Loucy (cell line): ENCODE measurements around the gene PTPRC.

Source experiments
- H2AFZ ChIP-seq: fragments of 200-600 bp; sonication (generic); 2 replicates; pipeline ENCODE4 v1.6.0; 2016; ENCODE audit warnings: antibody characterized with exemption, mild to moderate bottlenecking, low read length, moderate library complexity
- H3F3A ChIP-seq: fragments of 200-600 bp; 2 replicates; pipeline ENCODE4 v1.6.0; 2016; ENCODE audit warnings: antibody characterized with exemption, low read depth, mild to moderate bottlenecking
- H3K27me3 ChIP-seq: fragments of 200-600 bp; sonication (generic); 2 replicates; pipeline ENCODE4 v1.6.1; 2014; ENCODE audit warnings: low read length, mild to moderate bottlenecking; ENCODE audit not compliant: insufficient read depth, poor library complexity, severe bottlenecking
- H3K36me3 ChIP-seq: fragments of 200-600 bp; sonication (generic); 2 replicates; pipeline ENCODE4 v1.6.1; 2016; ENCODE audit warnings: low read length; ENCODE audit not compliant: insufficient read depth
- H3K4me1 ChIP-seq: fragments of 200-600 bp; sonication (generic); 2 replicates; pipeline ENCODE4 v1.5.1; 2014; ENCODE audit warnings: low read length, mild to moderate bottlenecking; ENCODE audit not compliant: insufficient read depth, poor library complexity, severe bottlenecking
- H3K4me2 ChIP-seq: fragments of 200-600 bp; sonication (generic); 2 replicates; pipeline ENCODE4 v1.6.0; 2014; ENCODE audit warnings: antibody characterized with exemption, low read length, low read depth, mild to moderate bottlenecking; ENCODE audit not compliant: poor library complexity, severe bottlenecking
- H3K4me3 ChIP-seq: fragments of 200-600 bp; sonication (generic); 2 replicates; pipeline ENCODE4 v1.5.1; 2014; ENCODE audit warnings: low read length, mild to moderate bottlenecking, mixed read lengths; ENCODE audit not compliant: poor library complexity, severe bottlenecking
- H3K79me2 ChIP-seq: fragments of 200-600 bp; sonication (generic); 2 replicates; pipeline ENCODE4 v1.6.1; 2014; ENCODE audit warnings: low read length; ENCODE audit not compliant: insufficient read depth
- H3K9ac ChIP-seq: fragments of 200-600 bp; sonication (generic); 2 replicates; pipeline ENCODE4 v1.6.0; 2014; ENCODE audit warnings: mild to moderate bottlenecking, low read depth, low read length, moderate library complexity; ENCODE audit not compliant: poor library complexity, severe bottlenecking
- H3K9me2 ChIP-seq: fragments of 200-600 bp; sonication (generic); replicated peaks from 2 replicates; pipeline ENCODE4 v1.6.1; 2016; ENCODE audit warnings: low read depth, low read length, mixed read lengths
- H3K9me3 ChIP-seq: fragments of 200-600 bp; sonication (generic); 2 replicates; pipeline ENCODE4 v1.6.1; 2014; ENCODE audit warnings: mild to moderate bottlenecking, antibody characterized with exemption, low read length, low read depth; ENCODE audit not compliant: insufficient read depth
- H4K20me1 ChIP-seq: fragments of 200-600 bp; sonication (generic); 2 replicates; pipeline ENCODE4 v1.6.0; 2014; ENCODE audit warnings: antibody characterized with exemption, low read length, mild to moderate bottlenecking; ENCODE audit not compliant: insufficient read depth, poor library complexity, severe bottlenecking
- CTCF ChIP-seq: fragments of 200-600 bp; sonication (generic); conservative IDR thresholded peaks from 2 replicates; pipeline ENCODE4 v1.5.1; 2014; ENCODE audit warnings: mild to moderate bottlenecking, antibody characterized with exemption, low read length
- EZH2phosphoT487 ChIP-seq: fragments of 200-600 bp; IDR thresholded peaks from 2 replicates; pipeline ENCODE4 v1.6.1; 2018; ENCODE audit warnings: antibody characterized with exemption, mild to moderate bottlenecking, moderate library complexity, borderline replicate concordance

The PTPRC gene

DNA sequence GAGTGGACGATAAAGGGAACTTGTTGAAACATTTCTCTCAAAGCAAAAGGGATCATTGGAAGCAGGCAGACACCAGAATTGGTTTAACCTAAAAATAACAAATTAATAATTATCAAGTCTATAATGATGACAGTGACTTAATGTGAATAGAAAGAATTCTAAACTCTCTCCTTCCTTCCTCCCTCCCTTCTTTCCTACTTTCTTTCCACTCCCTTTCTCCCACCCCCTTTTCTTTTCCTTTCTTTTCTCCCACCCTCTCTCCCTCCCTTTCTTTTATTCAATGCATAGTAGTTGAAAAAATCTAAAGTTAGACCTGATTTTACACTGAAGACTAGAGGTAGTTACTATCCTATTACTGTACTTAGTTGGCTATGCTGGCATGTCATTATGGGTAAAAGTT is 55.7 kb downstream of the PTPRC start:
- Histone ChIP-seq H3K36me3 (peaks cover 86% of the 10 kb centered on the region), H3F3A (0 out of 2 replicates have a peak, but pooled peaks cover 3% of the 10 kb centered on the region), H3K9me3 (no peaks in the 10 kb centered on the region), H4K20me1 (peaks cover 90% of the 10 kb centered on the region), H3K9ac (no peak overlapping the region), H3K27me3 (no peaks in the 10 kb centered on the region), H3K4me1 (peaks cover 6% of the 10 kb centered on the region), H2AFZ (no peak overlapping the region), H3K4me2 (no peak overlapping the region), H3K79me2 (peaks cover 91% of the 10 kb centered on the region), H3K4me3 (no peak overlapping the region), H3K9me2 (no peaks in the 10 kb centered on the region)
- TF ChIP-seq EZH2phosphoT487 = no peak
- TF ChIP-seq CTCF = no peak

DNA sequence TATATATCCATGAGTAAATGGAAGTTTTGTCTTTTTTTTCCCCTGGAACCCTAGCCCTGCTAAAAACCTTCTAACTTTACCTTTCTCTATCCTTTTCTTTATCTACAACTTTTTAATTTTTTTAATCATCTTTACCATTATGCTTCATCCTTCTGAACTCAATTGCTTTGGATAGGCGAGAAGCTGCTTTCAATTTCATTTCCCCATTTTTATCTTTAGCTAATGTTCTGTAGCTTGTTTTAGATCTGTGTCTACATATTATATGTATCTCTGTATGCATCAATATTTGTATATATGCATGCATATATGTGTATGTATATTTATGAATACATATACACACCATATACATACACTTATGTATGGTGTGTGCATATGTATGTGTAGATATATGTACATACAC is 57.4 kb downstream of the PTPRC start:
- no peaks in the 10 kb centered on the region for H3K9me2 ChIP-seq
- no peaks in the 10 kb centered on the region for H3K9me3 ChIP-seq
- H2AFZ ChIP-seq = no peak overlapping the region
- H4K20me1 ChIP-seq = peaks cover 85% of the 10 kb centered on the region
- no peaks in the 10 kb centered on the region for H3K27me3 ChIP-seq
- TF ChIP-seq CTCF (no peak), EZH2phosphoT487 (no peak)
- no peak overlapping the region for H3K9ac ChIP-seq
- H3K4me3 ChIP-seq = no peak overlapping the region
- no peaks in the 10 kb centered on the region for H3K4me1 ChIP-seq
- peaks cover 91% of the 10 kb centered on the region for H3K79me2 ChIP-seq
- H3K36me3 ChIP-seq = peaks cover 89% of the 10 kb centered on the region
- 0 out of 2 replicates have a peak, but pooled peaks cover 3% of the 10 kb centered on the region for H3F3A ChIP-seq
- H3K4me2 ChIP-seq = no peak overlapping the region

GRCh38 chr1:198699167-198700015 is 60.6 kb downstream of the PTPRC start:
- Histone ChIP-seq H2AFZ (no peak overlapping the region), H3K4me3 (no peak overlapping the region)

More at GRCh38 chr1:198699167-198700015, 60.6 kb downstream of the PTPRC start:
- no peaks in the 10 kb centered on the region for H3K27me3 ChIP-seq
- no peak overlapping the region for H3K9ac ChIP-seq
- no peaks in the 10 kb centered on the region for H3K9me2 ChIP-seq
- H3F3A ChIP-seq = 0 out of 2 replicates have a peak, but pooled peaks cover 5% of the 10 kb centered on the region
- H3K4me2 ChIP-seq = no peak overlapping the region
- H3K36me3 ChIP-seq = peaks cover 93% of the 10 kb centered on the region
- peaks cover 73% of the 10 kb centered on the region for H4K20me1 ChIP-seq
- TF ChIP-seq CTCF (peak; percentile 76), EZH2phosphoT487 (no peak)
- H3K4me1 ChIP-seq = no peaks in the 10 kb centered on the region
- peaks cover 77% of the 10 kb centered on the region for H3K79me2 ChIP-seq
- H3K9me3 ChIP-seq = no peaks in the 10 kb centered on the region
